ENCODE results near the gene PREX1. TPM values are rescaled to one million over a fixed set of nuclear protein-coding genes. Genes with fewer than 3 reads are reported as not detected.

Gene PREX1
- total and polyA plus RNA-seq, 12 donors = 10.1 to 85.1 (median 42.9) TPM

DNA sequence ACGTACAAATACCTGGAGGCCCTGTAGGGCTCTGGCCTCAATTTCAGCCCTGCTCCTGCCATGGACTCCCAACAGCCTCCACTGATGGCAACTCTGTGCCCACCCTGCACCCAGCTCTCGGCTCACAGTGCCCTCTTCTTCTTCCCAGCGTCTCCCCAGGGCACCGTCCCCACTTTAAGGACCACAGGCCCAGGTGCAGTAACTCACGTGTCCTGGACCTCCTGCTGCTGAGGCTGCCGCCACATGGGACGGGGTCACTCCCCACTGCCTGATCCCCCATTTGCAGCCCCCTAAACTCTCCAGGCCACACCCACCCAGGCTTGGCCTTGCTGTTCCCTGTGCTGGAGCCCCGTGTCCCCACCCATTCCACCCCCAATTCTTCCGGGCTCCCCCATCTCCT lies 223.4 kb downstream of the PREX1 start:
- H3K4me3 ChIP-seq = no peak overlapping the region
- H3K4me1 ChIP-seq (replicated peaks in 1 of 2) = no peaks in the 10 kb centered on the region
- WGBS, 4 donors = 89 to 96% (median 91%) methylated on average over 9 of the region's 9 CpGs
- TF ChIP-seq, protein P1, sequence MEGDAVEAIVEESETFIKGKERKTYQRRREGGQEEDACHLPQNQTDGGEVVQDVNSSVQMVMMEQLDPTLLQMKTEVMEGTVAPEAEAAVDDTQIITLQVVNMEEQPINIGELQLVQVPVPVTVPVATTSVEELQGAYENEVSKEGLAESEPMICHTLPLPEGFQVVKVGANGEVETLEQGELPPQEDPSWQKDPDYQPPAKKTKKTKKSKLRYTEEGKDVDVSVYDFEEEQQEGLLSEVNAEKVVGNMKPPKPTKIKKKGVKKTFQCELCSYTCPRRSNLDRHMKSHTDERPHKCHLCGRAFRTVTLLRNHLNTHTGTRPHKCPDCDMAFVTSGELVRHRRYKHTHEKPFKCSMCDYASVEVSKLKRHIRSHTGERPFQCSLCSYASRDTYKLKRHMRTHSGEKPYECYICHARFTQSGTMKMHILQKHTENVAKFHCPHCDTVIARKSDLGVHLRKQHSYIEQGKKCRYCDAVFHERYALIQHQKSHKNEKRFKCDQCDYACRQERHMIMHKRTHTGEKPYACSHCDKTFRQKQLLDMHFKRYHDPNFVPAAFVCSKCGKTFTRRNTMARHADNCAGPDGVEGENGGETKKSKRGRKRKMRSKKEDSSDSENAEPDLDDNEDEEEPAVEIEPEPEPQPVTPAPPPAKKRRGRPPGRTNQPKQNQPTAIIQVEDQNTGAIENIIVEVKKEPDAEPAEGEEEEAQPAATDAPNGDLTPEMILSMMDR (IDR thresholded peaks at IDR 0.05) = no peak
- no peak for TF ChIP-seq POLR2A (IDR thresholded peaks at IDR 0.05)
- no peaks in the 10 kb centered on the region for H3K27me3 ChIP-seq
- H3K9me3 ChIP-seq (replicated peaks in 1 of 3) = no peaks in the 10 kb centered on the region
- no peak overlapping the region for H3K27ac ChIP-seq
- intact Hi-C loops (cut with DNase I) = no loop called here
- H3K36me3 ChIP-seq (replicated peaks in 1 of 2) = no peaks in the 10 kb centered on the region
- peak in 2 of 7 donors; percentile 4 to 9 for DNase-seq

DNA sequence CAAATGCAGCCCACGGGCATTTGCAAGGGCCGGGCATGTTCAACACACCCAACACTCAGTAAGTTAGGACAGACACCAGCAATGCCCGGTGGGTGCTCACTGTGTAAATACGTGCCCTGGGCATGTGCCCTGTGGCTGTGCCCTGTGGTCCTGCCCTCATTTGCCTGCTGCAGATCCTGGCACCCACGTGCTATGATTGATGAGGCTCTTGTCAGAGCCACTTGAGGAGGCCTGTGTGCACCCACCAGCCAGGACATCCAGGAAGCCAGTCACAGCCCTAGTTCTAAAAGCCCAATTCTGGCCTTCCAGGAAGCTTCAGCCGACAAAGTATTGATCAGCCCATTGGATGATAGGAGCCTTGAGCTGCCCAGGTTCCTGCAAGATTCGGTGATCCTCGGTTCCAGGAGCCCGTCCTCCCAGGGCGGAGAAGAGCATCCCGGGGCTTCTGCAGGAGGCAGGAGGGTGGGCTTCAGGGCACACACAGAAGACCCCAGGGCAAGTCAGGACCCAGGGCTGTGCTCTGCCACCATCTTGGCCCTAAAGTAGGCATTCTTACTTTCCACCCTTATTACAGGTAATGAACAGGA lies 223.9 kb downstream of the PREX1 start:
- Histone ChIP-seq H3K36me3 (replicated peaks in 1 of 2) (no peaks in the 10 kb centered on the region), H3K27ac (no peak overlapping the region), H3K27me3 (no peaks in the 10 kb centered on the region), H3K4me3 (no peak overlapping the region), H3K9me3 (replicated peaks in 1 of 3) (no peaks in the 10 kb centered on the region), H3K4me1 (replicated peaks in 1 of 2) (no peaks in the 10 kb centered on the region)
- WGBS, 4 donors = 85 to 89% (median 89%) methylated on average over 7 to 11 of the region's 11 CpGs
- peak in 1 of 7 donors; percentile 5 for DNase-seq
- no peak for TF ChIP-seq POLR2A (IDR thresholded peaks at IDR 0.05)
- TF ChIP-seq, protein P1 (IDR thresholded peaks at IDR 0.05) = no peak
- intact Hi-C loops (cut with DNase I) = no loop called here

DNA sequence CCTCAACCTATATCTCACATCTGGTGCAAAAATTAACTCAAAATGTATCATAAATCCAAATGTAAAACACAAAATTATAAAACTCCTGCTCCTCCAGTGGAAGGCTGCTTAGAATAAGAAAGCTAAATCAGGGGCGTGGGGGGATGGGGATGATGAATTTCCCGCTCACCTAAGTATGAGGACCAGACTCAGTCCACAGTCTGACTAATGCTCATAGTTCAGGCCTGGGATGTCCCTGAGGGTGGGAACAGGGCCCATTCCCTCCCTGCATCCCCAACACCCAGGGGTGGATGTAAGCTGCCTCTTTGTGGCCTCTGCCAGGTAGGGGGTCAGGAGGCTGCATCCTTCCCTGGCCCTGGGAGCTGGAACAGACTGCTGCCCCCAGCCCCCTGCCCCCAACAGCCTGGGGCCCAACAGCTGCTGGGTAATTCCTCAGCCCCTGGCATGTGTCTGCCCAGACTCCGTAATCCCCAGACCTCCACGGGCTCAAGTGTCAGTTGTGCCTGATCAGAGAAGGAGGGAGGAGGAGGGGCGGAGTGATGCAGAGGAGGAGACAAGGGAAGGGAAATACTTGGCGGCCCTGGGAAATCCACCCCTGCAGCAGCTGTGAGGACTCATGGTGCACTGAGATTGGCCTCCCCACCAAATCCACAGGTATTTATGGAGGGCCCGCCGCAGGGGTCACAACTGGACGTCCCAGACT lies 224.5 kb downstream of the PREX1 start:
- DNase-seq = peak in 2 of 7 donors; percentile 5 to 11

DNA sequence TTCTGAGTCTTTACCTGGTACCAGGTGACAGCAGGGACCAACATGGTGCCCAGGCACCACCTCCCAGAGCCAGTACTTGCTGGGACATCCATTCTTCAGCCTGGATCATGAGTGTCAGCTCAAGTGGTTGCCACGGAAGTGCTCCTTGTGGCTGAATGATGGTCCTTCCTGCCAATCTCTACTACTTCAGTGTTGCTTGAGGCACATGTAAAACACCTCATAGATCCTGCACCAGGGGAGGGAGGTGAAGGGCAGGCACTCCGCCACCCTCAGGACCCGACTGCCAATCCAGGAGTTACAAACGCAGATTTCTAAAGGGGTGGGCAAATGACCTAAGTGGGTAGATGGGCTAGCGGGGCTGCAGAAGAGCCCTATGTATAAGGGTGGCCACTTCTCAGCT lies 226.0 kb downstream of the PREX1 start:
- H3K9me3 ChIP-seq (replicated peaks in 1 of 3) = no peaks in the 10 kb centered on the region
- no peak for TF ChIP-seq POLR2A (IDR thresholded peaks at IDR 0.05)
- TF ChIP-seq, protein P1 (IDR thresholded peaks at IDR 0.05) = no peak
- intact Hi-C loops (cut with DNase I) = no loop called here
- WGBS, 4 donors = 82 to 96% (median 88%) methylated on average over 4 to 5 of the region's 5 CpGs
- H3K27me3 ChIP-seq = no peaks in the 10 kb centered on the region
- H3K27ac ChIP-seq = no peak overlapping the region
- no peak overlapping the region for H3K4me3 ChIP-seq
- H3K4me1 ChIP-seq (replicated peaks in 1 of 2) = no peaks in the 10 kb centered on the region
- DNase-seq = no peak
- H3K36me3 ChIP-seq (replicated peaks in 1 of 2) = no peaks in the 10 kb centered on the region

More for the DNA sequence above, 224.5 kb downstream of the PREX1 start:
- H3K4me3 ChIP-seq = no peak overlapping the region
- H3K9me3 ChIP-seq (replicated peaks in 1 of 3) = no peaks in the 10 kb centered on the region
- H3K36me3 ChIP-seq (replicated peaks in 1 of 2) = no peaks in the 10 kb centered on the region
- H3K27me3 ChIP-seq = no peaks in the 10 kb centered on the region
- TF ChIP-seq, protein P1 (IDR thresholded peaks at IDR 0.05) = no peak
- TF ChIP-seq POLR2A (IDR thresholded peaks at IDR 0.05) = no peak
- intact Hi-C loops (cut with DNase I) = no loop called here
- WGBS, 4 donors = 64 to 92% (median 70%) methylated on average over 4 to 9 of the region's 9 CpGs
- no peak overlapping the region for H3K27ac ChIP-seq
- no peaks in the 10 kb centered on the region for H3K4me1 ChIP-seq (replicated peaks in 1 of 2)

Data from adrenal gland (tissue), 12 donors.